ENCODE measurements around the gene SNTG2.

Gene SNTG2

GRCh38 chr2:1069847-1070246 lies 119.2 kb downstream of the SNTG2 start:
- DNase-seq (ENCODE audit: low read depth): no peak
- no peak overlapping the region for H3K4me3 ChIP-seq (ENCODE audit: low read length)
- TF ChIP-seq, protein P1, sequence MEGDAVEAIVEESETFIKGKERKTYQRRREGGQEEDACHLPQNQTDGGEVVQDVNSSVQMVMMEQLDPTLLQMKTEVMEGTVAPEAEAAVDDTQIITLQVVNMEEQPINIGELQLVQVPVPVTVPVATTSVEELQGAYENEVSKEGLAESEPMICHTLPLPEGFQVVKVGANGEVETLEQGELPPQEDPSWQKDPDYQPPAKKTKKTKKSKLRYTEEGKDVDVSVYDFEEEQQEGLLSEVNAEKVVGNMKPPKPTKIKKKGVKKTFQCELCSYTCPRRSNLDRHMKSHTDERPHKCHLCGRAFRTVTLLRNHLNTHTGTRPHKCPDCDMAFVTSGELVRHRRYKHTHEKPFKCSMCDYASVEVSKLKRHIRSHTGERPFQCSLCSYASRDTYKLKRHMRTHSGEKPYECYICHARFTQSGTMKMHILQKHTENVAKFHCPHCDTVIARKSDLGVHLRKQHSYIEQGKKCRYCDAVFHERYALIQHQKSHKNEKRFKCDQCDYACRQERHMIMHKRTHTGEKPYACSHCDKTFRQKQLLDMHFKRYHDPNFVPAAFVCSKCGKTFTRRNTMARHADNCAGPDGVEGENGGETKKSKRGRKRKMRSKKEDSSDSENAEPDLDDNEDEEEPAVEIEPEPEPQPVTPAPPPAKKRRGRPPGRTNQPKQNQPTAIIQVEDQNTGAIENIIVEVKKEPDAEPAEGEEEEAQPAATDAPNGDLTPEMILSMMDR (IDR thresholded peaks at IDR 0.05; ENCODE audit: insufficient read depth, low read depth, low read length, missing control alignments): no peak

GRCh38 chr2:1070601-1071000 lies 120.0 kb downstream of the SNTG2 start:
- DNase-seq (ENCODE audit: low read depth): no peak
- H3K4me3 ChIP-seq (ENCODE audit: low read length): no peak overlapping the region
- TF ChIP-seq, protein P1 (IDR thresholded peaks at IDR 0.05; ENCODE audit: insufficient read depth, low read depth, low read length, missing control alignments): no peak

DNA sequence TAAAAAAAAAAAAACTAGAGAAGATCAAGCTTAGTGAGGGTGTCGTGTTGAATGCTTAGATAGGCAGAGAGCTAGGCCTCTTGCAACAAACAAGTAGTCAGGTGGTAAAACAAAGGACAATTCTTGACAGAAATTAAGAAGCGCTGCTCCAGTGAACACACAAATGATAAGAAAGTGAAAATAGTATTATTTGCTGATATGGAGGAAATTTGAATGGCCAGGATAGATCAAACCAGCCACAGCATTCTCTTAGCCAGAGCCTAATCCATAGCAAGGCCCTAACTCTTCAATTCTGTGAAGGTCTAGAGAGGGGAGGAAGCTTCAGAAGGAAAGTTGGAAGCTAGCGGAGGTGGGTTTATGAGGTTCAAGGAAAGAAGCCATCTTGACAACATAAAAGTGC lies 121.0 kb downstream of the SNTG2 start:
- H3K4me3 ChIP-seq (ENCODE audit: low read length): no peak overlapping the region
- DNase-seq (ENCODE audit: low read depth): no peak
- TF ChIP-seq, protein P1 (IDR thresholded peaks at IDR 0.05; ENCODE audit: insufficient read depth, low read depth, low read length, missing control alignments): no peak

DNA sequence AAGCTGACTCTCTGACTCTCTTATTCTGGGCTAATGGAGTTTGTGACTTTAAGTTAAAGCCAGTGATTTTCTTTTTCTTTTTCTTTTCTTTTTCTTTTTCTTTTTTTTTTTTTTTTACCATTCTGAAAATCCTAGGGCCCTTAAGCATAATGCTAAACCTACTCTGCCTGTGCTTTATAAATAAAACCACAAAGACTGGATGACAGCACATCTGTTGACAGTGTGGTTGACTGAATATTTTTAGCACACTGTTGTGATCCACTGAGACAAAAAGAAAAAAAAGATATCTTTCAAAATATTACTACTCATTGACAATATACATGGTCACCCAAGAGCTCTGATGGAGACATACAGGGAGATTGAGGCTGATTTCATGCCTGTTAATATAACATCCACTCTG lies 121.6 kb downstream of the SNTG2 start:
- H3K4me3 ChIP-seq (ENCODE audit: low read length): no peak overlapping the region
- DNase-seq (ENCODE audit: low read depth): no peak
- TF ChIP-seq, protein P1 (IDR thresholded peaks at IDR 0.05; ENCODE audit: insufficient read depth, low read depth, low read length, missing control alignments): no peak

DNA sequence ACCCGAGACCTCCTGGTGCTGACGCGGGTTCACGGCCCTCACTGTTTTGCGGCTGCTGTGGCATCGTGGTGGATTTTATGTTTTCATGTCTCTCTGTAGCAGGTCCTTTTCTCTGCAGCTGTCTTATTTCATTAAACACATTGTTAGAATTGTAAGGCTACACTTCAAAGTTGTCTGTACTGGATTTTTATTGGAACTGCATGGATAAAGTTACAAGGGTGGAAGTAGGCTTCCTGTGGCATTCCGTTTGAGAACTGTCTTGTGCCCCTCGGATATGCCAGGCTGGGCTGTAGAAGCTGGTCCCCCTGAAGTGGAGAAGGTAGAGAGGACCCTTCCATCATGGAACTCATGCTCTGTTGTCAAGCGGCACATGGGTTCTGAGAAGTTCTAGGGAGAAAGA lies 127.3 kb downstream of the SNTG2 start:
- TF ChIP-seq, protein P1 (IDR thresholded peaks at IDR 0.05; ENCODE audit: insufficient read depth, low read depth, low read length, missing control alignments): no peak
- no peak overlapping the region for H3K4me3 ChIP-seq (ENCODE audit: low read length)
- no peak for DNase-seq (ENCODE audit: low read depth)

GRCh38 chr2:1078326-1078725 lies 127.7 kb downstream of the SNTG2 start:
- no peak for DNase-seq (ENCODE audit: low read depth)
- H3K4me3 ChIP-seq (ENCODE audit: low read length): no peak overlapping the region
- TF ChIP-seq, protein P1 (IDR thresholded peaks at IDR 0.05; ENCODE audit: insufficient read depth, low read depth, low read length, missing control alignments): no peak

Data from epithelial cell of esophagus (primary cell).